GM19043 (cell line): Measurements from ENCODE around the gene FADD.

Experiments used
- ATAC-seq: cut with Tn5 transposase; IDR thresholded peaks from one replicate; pipeline ENCODE4 v1.9.1; 2021; ENCODE audit warnings: low read depth; ENCODE audit not compliant: unreplicated experiment

FADD gene

DNA sequence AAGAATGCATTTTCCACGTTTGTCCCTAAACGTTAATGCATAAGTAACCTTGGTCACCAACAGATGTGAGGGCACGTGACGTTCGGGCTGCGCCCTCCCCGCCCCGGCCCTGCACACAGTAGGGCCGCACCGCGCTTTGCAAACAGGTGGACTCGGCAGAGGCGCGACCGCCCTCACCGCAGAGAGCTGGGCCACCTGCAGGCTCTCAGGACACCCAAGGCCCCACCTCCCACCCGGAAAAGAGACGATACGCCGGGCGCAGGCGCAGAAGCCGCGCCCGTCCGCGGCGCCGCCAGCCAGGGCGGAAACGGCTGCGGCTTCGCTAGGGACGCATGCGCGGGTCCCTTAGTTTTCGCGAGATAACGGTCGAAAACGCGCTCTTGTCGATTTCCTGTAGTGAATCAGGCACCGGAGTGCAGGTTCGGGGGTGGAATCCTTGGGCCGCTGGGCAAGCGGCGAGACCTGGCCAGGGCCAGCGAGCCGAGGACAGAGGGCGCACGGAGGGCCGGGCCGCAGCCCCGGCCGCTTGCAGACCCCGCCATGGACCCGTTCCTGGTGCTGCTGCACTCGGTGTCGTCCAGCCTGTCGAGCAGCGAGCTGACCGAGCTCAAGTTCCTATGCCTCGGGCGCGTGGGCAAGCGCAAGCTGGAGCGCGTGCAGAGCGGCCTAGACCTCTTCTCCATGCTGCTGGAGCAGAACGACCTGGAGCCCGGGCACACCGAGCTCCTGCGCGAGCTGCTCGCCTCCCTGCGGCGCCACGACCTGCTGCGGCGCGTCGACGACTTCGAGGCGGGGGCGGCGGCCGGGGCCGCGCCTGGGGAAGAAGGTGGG, at the start of gene FADD:
FADD (plus strand) TSS at position 377 of the 831 bp plus-strand sequence; CDS start at position 541, 164 bp downstream.
- ATAC-seq, result peak; percentile 60

GRCh38 chr11:70155386-70155785, 47.7 kb upstream of the FADD start:
- ATAC-seq, result no peak

DNA sequence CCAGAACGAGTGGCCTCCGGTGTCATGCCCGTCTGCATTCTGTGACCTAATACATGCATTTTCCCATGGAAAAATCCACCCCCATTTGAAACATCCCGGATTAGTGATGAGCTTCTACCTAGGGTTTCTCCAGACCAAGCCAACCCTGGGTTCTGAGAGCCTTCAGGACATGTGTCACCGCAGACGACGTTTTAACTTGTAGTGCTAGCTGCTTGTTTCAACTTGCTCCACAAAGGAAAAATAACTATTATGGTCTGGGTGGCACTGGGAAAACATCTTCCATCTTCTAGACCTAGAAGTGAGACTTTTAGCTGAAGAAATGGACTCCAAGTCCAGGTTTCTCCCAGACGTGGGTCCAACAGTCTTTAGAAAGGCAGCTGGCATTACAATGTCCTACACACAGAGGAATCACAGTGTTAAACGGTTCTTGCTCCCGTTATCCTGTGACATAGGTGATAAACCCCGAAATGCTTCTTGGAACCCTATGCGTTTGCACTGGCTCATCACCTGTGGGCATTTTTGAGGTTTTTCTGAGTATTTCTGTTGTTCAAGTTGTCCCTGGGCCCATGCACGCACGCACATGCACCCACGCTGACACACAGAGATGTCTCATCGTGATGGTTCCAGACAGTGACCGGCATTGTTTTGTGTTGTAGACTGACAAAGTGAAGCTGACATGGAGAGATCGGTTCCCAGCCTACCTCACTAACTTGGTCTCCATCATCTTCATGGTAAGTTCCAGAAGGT, 46.6 kb upstream of the FADD start:
- ATAC-seq, result no peak

DNA sequence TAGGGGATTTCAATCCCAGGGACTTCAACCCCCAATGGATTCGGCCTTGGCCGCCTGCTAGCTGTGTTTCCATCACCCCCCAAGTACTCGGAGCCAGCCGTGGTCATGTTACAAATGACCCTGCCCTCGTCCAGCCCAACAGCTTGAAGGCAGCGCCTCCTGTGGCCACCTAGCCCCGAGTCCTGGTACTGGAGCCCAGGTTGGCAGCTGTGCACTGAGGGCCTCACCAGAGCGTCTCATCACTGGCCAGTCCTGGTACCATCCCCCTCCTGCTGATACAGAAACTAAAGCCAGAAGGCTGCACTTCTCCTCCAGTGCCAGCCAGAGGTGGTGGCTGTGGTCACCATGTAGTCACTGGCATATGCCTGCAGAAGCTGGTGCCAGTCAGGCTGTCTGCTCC, 44.9 kb upstream of the FADD start:
- no peak for ATAC-seq

- no peak for ATAC-seq
Observed at GRCh38 chr11:70158757-70159389, 44.2 kb upstream of the FADD start.

GRCh38 chr11:70159627-70160570, 43.2 kb upstream of the FADD start:
- ATAC-seq, result no peak

- ATAC-seq, result no peak
Observed at GRCh38 chr11:70161043-70161625, 42.0 kb upstream of the FADD start.

DNA sequence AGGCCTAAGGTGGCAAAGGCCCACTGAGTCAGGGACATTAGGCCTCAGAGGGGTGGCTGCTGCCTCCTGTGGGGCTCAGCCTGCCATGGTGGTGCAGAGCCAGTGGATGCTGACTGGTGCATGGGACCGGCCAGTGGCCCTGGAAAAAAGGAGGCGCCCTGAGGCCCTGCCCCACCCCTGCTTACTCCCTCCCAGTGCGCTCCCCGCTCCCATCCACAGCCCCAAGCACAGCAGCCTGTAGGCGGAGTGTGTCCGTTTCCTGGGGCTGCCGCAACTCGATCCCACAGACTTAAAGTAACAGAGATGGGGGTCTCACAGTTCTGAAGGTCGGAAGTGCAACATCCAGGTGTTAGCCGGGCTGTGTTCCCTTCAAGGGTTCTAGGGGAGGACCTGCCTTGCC, 38.4 kb upstream of the FADD start:
- ATAC-seq, result no peak

GRCh38 chr11:70167120-70167519, 36.0 kb upstream of the FADD start:
- no peak for ATAC-seq

DNA sequence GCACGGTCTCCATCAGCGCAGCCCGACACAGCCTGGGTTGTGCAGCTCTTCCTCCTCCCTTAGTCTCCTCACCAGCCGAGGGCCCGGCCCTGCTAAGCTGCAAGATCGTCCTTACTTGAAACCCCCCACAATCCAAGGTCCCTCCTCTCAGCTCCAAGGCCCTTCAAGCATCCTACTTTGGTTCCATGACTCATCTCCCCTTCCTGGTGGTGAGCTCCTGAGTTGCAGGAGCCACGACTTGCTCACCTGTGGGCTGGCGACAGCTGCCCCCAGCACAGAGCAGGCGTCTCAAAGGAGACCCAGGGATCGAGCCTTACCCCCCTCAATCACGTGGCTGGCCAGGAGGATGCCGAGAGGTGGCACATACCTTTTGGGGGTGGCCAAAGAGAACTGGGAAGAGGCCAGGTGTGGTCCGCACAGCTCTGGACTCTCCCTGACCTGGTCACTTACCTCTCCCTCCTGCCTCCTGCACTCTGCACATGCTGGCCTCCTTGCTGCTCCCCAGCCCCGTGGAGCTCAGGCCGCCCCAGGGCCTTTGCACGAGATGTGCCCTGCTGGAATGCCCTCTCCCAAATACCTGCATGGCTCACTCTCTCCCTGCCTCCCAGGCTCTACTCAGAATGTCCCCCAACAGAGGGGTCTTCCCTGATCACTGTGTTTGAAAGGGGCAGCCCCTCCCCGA, 35.2 kb upstream of the FADD start:
- no peak for ATAC-seq

GRCh38 chr11:70168405-70168754, 34.7 kb upstream of the FADD start:
- no peak for ATAC-seq

- no peak for ATAC-seq
Observed at GRCh38 chr11:70169127-70169526, 34.0 kb upstream of the FADD start.

- ATAC-seq, result no peak
Observed at GRCh38 chr11:70169632-70170031, 33.5 kb upstream of the FADD start.

DNA sequence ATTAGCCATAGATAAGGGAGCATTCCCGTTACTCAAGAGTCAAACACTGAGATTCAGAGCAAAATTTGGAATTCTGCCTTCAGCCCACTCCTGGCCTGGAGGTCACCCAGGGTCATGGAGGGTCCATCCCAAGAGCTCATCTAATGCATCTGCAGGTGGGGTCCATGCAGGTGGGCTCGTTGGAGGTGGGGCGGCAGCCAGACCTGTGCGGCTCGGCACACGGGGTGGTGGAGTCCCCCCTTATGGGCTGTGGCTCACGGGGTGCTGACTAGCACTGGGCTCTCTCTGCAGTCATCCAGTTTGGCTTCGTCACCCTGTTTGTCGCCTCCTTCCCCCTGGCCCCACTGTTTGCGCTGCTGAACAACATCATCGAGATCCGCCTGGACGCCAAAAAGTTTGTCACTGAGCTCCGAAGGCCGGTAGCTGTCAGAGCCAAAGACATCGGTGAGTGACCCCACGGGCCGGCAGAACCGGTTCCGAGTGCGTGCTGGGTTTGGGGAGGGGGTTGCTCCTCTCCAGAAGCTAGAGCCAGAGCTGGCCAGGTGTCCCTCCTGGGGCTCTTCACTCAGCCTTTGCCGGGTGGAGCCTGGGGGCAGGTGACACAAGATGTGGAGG, 32.4 kb upstream of the FADD start:
- ATAC-seq, result no peak

DNA sequence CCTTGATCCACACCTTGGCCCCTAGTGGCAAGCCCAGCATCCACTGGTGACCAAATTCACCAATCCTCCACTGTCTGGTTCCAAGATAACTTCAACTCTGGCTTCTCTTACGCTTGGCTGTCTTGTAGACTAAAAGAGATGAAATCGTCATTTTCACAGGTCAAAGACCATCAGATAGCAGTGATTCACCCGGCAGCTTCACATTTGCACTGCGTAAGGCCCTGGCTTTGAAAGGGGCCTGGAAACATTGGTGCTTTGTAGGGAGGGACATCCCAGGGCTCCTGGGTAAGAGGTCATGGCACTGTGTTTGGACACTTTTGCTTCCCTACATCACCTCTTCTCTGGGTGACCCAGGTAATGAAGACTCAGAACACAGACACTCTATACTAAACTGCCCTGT, 30.1 kb upstream of the FADD start:
- ATAC-seq, result no peak

DNA sequence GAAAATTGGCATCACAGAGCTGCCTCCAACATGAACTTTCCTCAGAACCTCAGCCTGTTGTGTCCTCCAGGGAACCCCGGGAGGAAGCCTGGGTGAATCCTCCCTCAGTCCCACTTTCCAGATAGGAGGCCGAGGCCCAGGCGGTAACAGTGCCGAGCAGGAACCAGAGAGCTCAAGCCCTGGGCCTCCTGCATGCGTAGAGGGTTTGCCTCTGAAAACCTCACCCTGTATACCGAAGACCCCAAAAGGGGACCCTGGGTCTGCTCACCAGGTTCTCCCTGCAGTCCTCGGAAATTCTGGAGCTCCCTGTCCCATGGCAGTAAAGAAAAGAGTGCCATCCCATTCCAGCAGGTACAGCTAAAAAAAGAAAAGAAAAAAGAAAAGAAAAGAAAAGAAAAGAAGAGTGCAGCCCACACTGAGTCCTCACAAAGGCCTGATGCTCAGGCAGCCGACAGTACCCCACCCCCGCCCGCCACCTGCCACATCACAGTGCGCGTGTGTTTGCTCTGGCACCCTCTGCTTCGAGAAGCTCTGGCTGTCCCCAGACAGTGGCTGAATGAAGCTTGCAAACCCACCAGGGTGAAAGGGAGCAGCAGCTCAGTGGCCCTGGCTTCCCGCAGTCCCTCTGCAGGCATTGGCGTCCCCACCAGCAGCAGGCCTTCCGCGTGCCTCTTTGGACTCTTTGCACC, 28.4 kb upstream of the FADD start:
- no peak for ATAC-seq

- no peak for ATAC-seq
Observed at GRCh38 chr11:70175236-70175698, 27.8 kb upstream of the FADD start.

DNA sequence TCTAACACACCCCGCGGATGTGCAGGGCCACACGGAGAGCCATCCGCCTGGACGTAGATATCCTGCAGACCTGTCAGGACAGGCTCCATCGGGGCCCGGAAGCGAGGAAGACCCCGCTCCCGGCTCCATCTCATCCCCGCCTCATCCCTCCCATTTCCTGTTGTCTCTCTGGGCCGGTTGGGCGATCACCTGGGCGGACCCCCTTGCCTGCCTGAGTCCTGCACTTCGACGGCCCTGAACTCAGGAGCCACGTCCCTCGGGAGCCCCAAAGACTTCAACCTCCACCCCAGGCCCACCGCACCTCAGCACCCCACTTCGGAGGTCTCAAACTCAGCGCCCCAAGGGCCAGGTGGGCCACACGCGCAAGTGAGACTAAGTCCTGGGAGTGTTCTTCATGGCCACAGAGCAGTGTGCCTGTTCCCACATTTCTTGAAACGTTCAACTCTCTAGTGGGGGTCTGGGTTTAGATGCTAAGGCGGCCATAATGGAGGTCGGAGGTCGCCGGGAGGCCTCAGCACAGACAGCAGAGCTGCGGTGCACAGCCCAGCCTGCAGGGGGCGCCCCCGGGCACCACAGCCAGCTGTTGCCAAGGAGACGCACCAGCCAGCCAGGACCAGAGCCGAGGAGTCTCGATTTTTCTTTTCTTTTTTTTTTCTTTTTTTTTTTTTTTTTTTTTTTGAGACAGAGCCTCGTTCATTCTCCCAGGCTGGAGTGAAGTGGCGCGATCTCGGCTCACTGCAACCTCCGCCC, 26.0 kb upstream of the FADD start:
- no peak for ATAC-seq
